ENCODE results near the gene SSU72. TPM values are rescaled to one million over a fixed set of nuclear protein-coding genes. Genes with fewer than 3 reads are reported as not detected.

The SSU72 gene
- total RNA-seq, 6 donors from 2014 or later: 122 to 174 (median 146) TPM

DNA sequence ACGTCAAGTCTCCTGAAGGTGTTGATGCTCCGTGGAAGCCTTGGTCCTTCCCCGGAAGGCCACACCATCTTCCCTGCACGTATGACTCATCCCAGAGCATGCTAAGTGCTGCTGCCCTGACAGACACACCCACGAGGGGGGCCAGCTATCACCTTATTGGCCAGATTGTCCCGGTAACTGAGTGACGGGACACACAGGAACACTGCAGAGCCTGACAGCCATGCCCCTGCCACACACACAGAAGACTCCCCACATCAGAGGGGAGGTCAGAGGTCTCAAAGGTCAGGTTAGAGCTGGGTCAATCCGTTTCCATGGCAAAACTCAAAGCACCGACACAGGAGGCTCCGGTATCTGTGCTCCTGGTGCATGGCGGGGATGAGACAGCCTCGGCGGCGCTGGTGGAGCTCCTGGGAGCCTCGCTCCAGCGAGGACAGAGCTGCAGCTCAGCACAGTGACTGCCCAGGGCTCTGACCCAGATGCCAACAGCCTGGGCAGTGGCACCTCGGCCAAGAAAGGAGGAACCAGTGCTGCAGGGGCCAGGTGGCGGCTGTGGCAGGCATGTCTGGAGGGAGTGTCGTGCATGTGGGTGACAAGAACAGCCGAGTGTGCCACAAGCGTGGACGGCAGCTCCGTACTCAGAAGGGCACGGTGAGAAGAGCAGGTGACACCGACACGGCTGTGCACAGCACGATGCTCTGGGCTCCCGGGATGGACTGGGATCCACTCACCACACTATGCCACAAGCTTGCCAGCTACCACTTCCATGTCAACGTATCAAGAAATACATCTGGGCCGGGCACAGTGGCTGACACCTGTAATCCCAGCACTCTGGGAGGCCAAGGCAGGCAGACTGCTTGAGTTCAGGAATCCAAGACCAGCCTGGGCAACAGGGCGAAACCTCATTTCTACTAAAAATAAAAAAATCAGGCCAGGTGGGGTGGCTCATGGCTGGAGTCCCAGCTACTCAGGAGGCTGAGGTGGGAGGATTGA, 19.4 kb downstream of the SSU72 start:
- Histone ChIP-seq H3K27me3 (no peaks in the 10 kb centered on the region), H3K36me3 (peaks cover 0 to 15% (median 4%) of the 10 kb centered on the region in 4 donors), H3K4me1 (peaks cover 0 to 10% (median 5%) of the 10 kb centered on the region in 4 donors), H3K4me3 (no peak overlapping the region), H3K27ac (peak overlapping the region in 2 of 4 donors; percentile 15 to 59), H3K9me3 (no peaks in the 10 kb centered on the region)
- DNase-seq (peak in 1 of 2 donors; percentile 72), ATAC-seq (ENCODE audit: low FRiP score in 2 of 2) (peak; percentile 17 to 27)
- 81 to 84% methylated on average over 23 to 31 of the region's 31 CpGs for WGBS, 2 donors
- TF ChIP-seq, protein P1, sequence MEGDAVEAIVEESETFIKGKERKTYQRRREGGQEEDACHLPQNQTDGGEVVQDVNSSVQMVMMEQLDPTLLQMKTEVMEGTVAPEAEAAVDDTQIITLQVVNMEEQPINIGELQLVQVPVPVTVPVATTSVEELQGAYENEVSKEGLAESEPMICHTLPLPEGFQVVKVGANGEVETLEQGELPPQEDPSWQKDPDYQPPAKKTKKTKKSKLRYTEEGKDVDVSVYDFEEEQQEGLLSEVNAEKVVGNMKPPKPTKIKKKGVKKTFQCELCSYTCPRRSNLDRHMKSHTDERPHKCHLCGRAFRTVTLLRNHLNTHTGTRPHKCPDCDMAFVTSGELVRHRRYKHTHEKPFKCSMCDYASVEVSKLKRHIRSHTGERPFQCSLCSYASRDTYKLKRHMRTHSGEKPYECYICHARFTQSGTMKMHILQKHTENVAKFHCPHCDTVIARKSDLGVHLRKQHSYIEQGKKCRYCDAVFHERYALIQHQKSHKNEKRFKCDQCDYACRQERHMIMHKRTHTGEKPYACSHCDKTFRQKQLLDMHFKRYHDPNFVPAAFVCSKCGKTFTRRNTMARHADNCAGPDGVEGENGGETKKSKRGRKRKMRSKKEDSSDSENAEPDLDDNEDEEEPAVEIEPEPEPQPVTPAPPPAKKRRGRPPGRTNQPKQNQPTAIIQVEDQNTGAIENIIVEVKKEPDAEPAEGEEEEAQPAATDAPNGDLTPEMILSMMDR (IDR thresholded peaks at IDR 0.05): no peak
- TF ChIP-seq EP300 (IDR thresholded peaks at IDR 0.05) (no peak), POLR2A (IDR thresholded peaks at IDR 0.05) (no peak), POLR2AphosphoS5 (IDR thresholded peaks at IDR 0.05) (peak in 1 of 2 donors; percentile 19)

DNA sequence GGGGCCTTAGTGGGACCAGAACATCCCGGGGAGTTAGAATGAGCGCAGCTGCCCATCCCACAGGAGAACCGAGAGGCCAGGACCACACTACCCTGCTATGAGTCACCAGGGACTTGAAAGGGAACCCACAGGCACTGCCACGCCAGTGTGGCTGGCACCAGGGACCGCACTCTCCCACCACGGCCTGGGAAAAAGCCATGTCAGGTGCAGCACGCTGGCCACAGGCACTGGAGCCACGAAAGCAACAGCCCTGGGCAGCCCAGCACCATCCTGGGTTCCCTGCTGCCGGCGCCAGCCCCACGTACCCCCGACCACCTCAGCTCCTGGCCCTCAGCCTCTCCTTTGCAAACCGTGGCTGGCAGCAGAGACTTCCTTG, 20.1 kb downstream of the SSU72 start:
- peaks cover 0 to 10% (median 4%) of the 10 kb centered on the region in 4 donors for H3K4me1 ChIP-seq
- WGBS, 2 donors: 82 to 85% methylated on average over 13 of the region's 13 CpGs
- no peak for ATAC-seq (ENCODE audit: low FRiP score in 2 of 2)

DNA sequence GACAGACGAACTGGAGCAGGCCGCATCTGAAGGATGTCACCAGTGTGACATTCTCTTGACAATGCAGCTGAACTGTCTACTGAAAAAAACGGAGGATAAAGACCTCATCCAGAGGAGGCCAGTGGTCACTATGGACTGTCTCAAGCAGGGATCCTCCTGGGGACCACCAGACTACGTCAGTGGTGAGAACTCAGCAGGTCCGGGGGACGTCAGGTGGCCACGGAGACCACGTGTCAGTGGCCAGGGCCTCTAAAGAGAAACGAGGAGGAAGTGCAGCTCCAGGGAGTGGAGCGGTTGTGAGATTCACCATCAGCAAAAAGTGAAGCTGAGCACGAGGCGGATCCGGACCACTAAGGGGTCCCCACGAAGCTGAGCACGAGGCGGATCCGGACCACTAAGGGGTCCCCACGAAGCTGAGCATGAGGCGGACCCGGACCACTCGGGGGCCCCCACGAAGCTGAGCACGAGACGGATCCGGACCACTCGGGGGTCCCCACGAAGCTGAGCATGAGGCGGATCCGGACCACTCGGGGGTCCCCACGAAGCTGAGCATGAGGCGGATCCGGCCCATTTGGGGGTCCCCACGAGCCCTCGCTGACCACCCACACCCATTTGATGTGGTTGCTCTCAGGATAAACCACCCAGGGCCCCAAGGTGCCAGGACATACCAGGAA, 20.7 kb downstream of the SSU72 start:
- no peak overlapping the region for H3K4me3 ChIP-seq
- no peak for ATAC-seq (ENCODE audit: low FRiP score in 2 of 2)
- WGBS, 2 donors: 88 to 90% methylated on average over 34 to 35 of the region's 35 CpGs
- no peak for TF ChIP-seq POLR2A (IDR thresholded peaks at IDR 0.05)
- peaks cover 0 to 10% (median 4%) of the 10 kb centered on the region in 4 donors for H3K4me1 ChIP-seq
- DNase-seq: peak in 1 of 2 donors; percentile 50
- peaks cover 0 to 10% (median 4%) of the 10 kb centered on the region in 4 donors for H3K36me3 ChIP-seq
- H3K27me3 ChIP-seq: no peaks in the 10 kb centered on the region
- H3K9me3 ChIP-seq: no peaks in the 10 kb centered on the region
- H3K27ac ChIP-seq: peak overlapping the region in 2 of 4 donors; percentile 53 to 59

More for the DNA sequence above, 20.1 kb downstream of the SSU72 start:
- peak overlapping the region in 2 of 4 donors; percentile 53 to 59 for H3K27ac ChIP-seq
- no peak overlapping the region for H3K4me3 ChIP-seq
- peak in 1 of 2 donors; percentile 62 for DNase-seq
- TF ChIP-seq POLR2A (IDR thresholded peaks at IDR 0.05) (no peak), EP300 (IDR thresholded peaks at IDR 0.05) (no peak), POLR2AphosphoS5 (IDR thresholded peaks at IDR 0.05) (no peak)
- TF ChIP-seq, protein P1 (IDR thresholded peaks at IDR 0.05): no peak
- no peaks in the 10 kb centered on the region for H3K9me3 ChIP-seq
- peaks cover 0 to 10% (median 4%) of the 10 kb centered on the region in 4 donors for H3K36me3 ChIP-seq
- no peaks in the 10 kb centered on the region for H3K27me3 ChIP-seq

GRCh38 chr1:1552263-1552639, 22.4 kb downstream of the SSU72 start:
- no peak for ATAC-seq (ENCODE audit: low FRiP score in 2 of 2)
- no peaks in the 10 kb centered on the region for H3K27me3 ChIP-seq
- TF ChIP-seq, protein P1 (IDR thresholded peaks at IDR 0.05): no peak
- TF ChIP-seq POLR2AphosphoS5 (IDR thresholded peaks at IDR 0.05): no peak
- no peak for TF ChIP-seq EP300 (IDR thresholded peaks at IDR 0.05)
- peak in 1 of 2 donors; percentile 24 for DNase-seq
- peaks cover 0 to 11% (median 5%) of the 10 kb centered on the region in 4 donors for H3K36me3 ChIP-seq
- 86 to 88% methylated on average over 5 to 9 of the region's 10 CpGs for WGBS, 2 donors
- H3K27ac ChIP-seq: no peak overlapping the region
- H3K9me3 ChIP-seq: no peaks in the 10 kb centered on the region
- H3K4me3 ChIP-seq: no peak overlapping the region
- peaks cover 0 to 10% (median 4%) of the 10 kb centered on the region in 4 donors for H3K4me1 ChIP-seq
